Endothelial cell (in vitro differentiated cells): Measurements from ENCODE around the gene ACOT4. TPM values are rescaled to one million over a fixed set of nuclear protein-coding genes. Genes with fewer than 3 reads are reported as not detected.
"Not testable (repeated sequence)": the region's sequence is repeated elsewhere in the genome, so short reads cannot be mapped to it uniquely, and the experiment has no call there.

Experiments
- DNase-seq: peaks from one replicate; pipeline ENCODE4 v3.0.0; 2021; ENCODE audit warnings: low spot score
- H3K27ac Mint-ChIP-seq: one replicate; pipeline ENCODE4 v1.8.0; 2021; ENCODE audit warnings: mixed read lengths, inconsistent platforms; ENCODE audit not compliant: unreplicated experiment
- H3K27me3 Mint-ChIP-seq: one replicate; pipeline ENCODE4 v1.8.0; 2021; ENCODE audit warnings: mild to moderate bottlenecking, moderate library complexity, mixed read lengths, inconsistent platforms; ENCODE audit not compliant: unreplicated experiment
- H3K36me3 Mint-ChIP-seq: one replicate; pipeline ENCODE4 v1.8.0; 2021; ENCODE audit warnings: mild to moderate bottlenecking, low read depth, mixed read lengths, inconsistent platforms; ENCODE audit not compliant: unreplicated experiment
- H3K4me1 Mint-ChIP-seq: one replicate; pipeline ENCODE4 v1.8.0; 2021; ENCODE audit warnings: mild to moderate bottlenecking, mixed read lengths, inconsistent platforms; ENCODE audit not compliant: unreplicated experiment
- H3K4me3 Mint-ChIP-seq: one replicate; pipeline ENCODE4 v1.8.0; 2021; ENCODE audit warnings: mild to moderate bottlenecking, mixed read lengths, inconsistent platforms; ENCODE audit not compliant: unreplicated experiment
- H3K9me3 Mint-ChIP-seq: one replicate; pipeline ENCODE4 v1.8.0; 2021; ENCODE audit warnings: mixed read lengths, inconsistent platforms; ENCODE audit not compliant: unreplicated experiment
- CTCF ChIP-seq: fragments of 200-600 bp; sonication (generic); IDR thresholded peaks from one replicate; pipeline ENCODE4 v1.5.0; 2021; ENCODE audit warnings: antibody characterized with exemption; ENCODE audit not compliant: unreplicated experiment
- total RNA-seq: library from RNA; stranded (reverse); fragmentation: NEBNext Ultra II Directional; extraction: Animal tissue kit (Norgen Biotek cat#: 25700); gene quantifications from one replicate; pipeline ENCODE4 v1.2.1, GENCODE V29; 2021; ENCODE audit not compliant: unreplicated experiment

The ACOT4 gene
- total RNA-seq, 1 donor from 2014 or later: 0.44 TPM

GRCh38 chr14:73634011-73634833 lies 42.5 kb downstream of the ACOT4 start:
- Mint-ChIP-seq H3K36me3 (no peaks in the 10 kb centered on the region), H3K9me3 (no peaks in the 10 kb centered on the region), H3K27ac (no peak overlapping the region), H3K4me3 (peak overlapping the region; percentile 7), H3K27me3 (peaks cover 3% of the 10 kb centered on the region), H3K4me1 (peaks cover 3% of the 10 kb centered on the region)
- TF ChIP-seq CTCF: no peak
- DNase-seq: peak; percentile 50

- H3K4me3 Mint-ChIP-seq, DNase-seq, H3K27ac Mint-ChIP-seq, H3K36me3 Mint-ChIP-seq, H3K4me1 Mint-ChIP-seq, H3K27me3 Mint-ChIP-seq, H3K9me3 Mint-ChIP-seq: not testable (repeated sequence)
Observed at GRCh38 chr14:73636355-73636754, 44.7 kb downstream of the ACOT4 start.

GRCh38 chr14:73637830-73638229 lies 46.2 kb downstream of the ACOT4 start:
- H3K4me1 Mint-ChIP-seq: peaks cover 3% of the 10 kb centered on the region
- no peak overlapping the region for H3K4me3 Mint-ChIP-seq
- TF ChIP-seq CTCF: no peak
- no peaks in the 10 kb centered on the region for H3K36me3 Mint-ChIP-seq
- no peaks in the 10 kb centered on the region for H3K9me3 Mint-ChIP-seq
- peaks cover 1% of the 10 kb centered on the region for H3K27me3 Mint-ChIP-seq
- no peak for DNase-seq
- H3K27ac Mint-ChIP-seq: no peak overlapping the region

GRCh38 chr14:73640796-73641365 lies 49.2 kb downstream of the ACOT4 start:
- Mint-ChIP-seq H3K27ac (no peak overlapping the region), H3K9me3 (no peaks in the 10 kb centered on the region), H3K27me3 (peaks cover 5% of the 10 kb centered on the region), H3K36me3 (no peaks in the 10 kb centered on the region), H3K4me3 (no peak overlapping the region), H3K4me1 (peaks cover 14% of the 10 kb centered on the region)
- no peak for DNase-seq
- no peak for TF ChIP-seq CTCF

GRCh38 chr14:73644531-73645247 lies 53.0 kb downstream of the ACOT4 start, which contains the start of gene DNAL1:
Gene DNAL1 (plus strand): TSS chr14:73644986. CDS start chr14:73645040, 54 bp downstream.
- H3K4me1 Mint-ChIP-seq: peaks cover 14% of the 10 kb centered on the region
- H3K27me3 Mint-ChIP-seq: peaks cover 4% of the 10 kb centered on the region
- peak; percentile 96 for DNase-seq
- TF ChIP-seq CTCF: no peak
- H3K36me3 Mint-ChIP-seq: no peaks in the 10 kb centered on the region
- H3K4me3 Mint-ChIP-seq: peak within 1 kb of the TSS; percentile 100
- H3K9me3 Mint-ChIP-seq: no peaks in the 10 kb centered on the region
- peak within 1 kb of the TSS; percentile 98 for H3K27ac Mint-ChIP-seq
